Measurements from ENCODE around the gene INPP5J. TPM values are rescaled to one million over a fixed set of nuclear protein-coding genes. Genes with fewer than 3 reads are reported as not detected.

The INPP5J gene
- total RNA-seq, 1 experiment from 2014 or later: 3.1 TPM

DNA sequence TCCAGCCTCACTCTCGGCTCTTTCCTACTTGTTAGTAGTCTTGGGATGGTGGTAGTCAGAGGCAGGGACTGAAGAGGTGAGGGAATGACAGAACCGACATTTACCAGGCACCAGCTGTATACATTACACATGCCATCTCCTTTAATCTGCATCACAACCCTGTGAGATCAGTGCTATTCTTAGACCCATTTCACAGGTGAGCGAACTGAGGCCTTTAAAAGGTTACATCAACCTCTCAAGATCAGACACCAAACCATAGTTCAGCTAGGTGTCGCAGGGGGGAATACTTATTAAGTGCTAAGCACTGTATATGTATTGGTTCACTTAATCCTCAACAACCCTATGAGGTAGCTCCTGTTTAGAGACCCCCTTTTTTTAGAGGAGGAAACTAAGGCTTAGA is 11.9 kb downstream of the INPP5J start:
- H4K20me1 ChIP-seq (ENCODE audit: low read length): no peaks in the 10 kb centered on the region
- DNase-seq (no peak), ATAC-seq (no peak)
- no peak overlapping the region for H3K27ac ChIP-seq (ENCODE audit: low read length)
- no peaks in the 10 kb centered on the region for H3F3A ChIP-seq (ENCODE audit: low read length, unreplicated experiment)
- H3K4me3 ChIP-seq (ENCODE audit: low read length): no peak overlapping the region
- no peaks in the 10 kb centered on the region for H3K79me2 ChIP-seq (ENCODE audit: low read length)
- no peaks in the 10 kb centered on the region for H3K9me3 ChIP-seq (ENCODE audit: low read length)
- ChIA-PET CTCF (no interaction called here), POLR2A (ENCODE audit: unreplicated experiment) (no interaction called here)
- H3K36me3 ChIP-seq (ENCODE audit: low read depth, low read length): no peaks in the 10 kb centered on the region
- TF ChIP-seq EZH2 (IDR thresholded peaks at IDR 0.05; ENCODE audit: low read length, unreplicated experiment): no peak
- TF ChIP-seq EZH2phosphoT487 (IDR thresholded peaks at IDR 0.05; ENCODE audit: borderline replicate concordance, low read length): no peak
- TF ChIP-seq CTCF (conservative IDR thresholded peaks at IDR 0.05; ENCODE audit: low read depth, low read length): no peak
- no peaks in the 10 kb centered on the region for H3K27me3 ChIP-seq (ENCODE audit: low read length)
- intact Hi-C loops (cut with micrococcal nuclease): no loop called here
- H3K4me1 ChIP-seq (ENCODE audit: insufficient read depth, low read length): peaks cover 8% of the 10 kb centered on the region; the same call in 1 of the 2 replicates
- no peaks in the 10 kb centered on the region for H3K9me2 ChIP-seq (replicated peaks; ENCODE audit: low read length)
- no peak overlapping the region for H2AFZ ChIP-seq (ENCODE audit: low read length)
- H3K4me2 ChIP-seq (ENCODE audit: low read length): no peak overlapping the region
- no TSS peak for BruUV-seq (replicated peaks)
- no peak overlapping the region for H3K9ac ChIP-seq (ENCODE audit: low read length)

DNA sequence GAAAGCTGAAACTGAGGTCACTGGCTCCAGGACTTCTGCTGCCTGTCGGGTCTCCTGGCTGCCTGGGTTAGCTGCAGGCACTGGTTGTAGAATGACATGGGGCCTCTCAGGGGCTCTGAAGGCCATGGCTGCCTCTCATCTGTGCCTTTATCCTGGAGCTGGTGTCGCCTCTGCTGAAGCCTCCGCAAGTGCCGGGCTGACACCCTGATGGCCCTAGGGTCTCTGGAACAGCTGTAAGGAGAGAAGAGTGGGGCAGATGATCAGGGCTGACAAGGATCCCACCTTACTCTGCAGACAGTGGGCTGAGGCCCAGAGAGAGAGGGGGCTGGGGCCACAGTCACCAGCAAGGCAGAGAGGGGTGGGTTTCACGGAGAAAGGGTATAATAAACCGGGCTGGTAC is 12.9 kb downstream of the INPP5J start:
- CTCF ChIA-PET: no interaction called here
- no peak overlapping the region for H2AFZ ChIP-seq (ENCODE audit: low read length)

More for the DNA sequence above, 12.9 kb downstream of the INPP5J start:
- Histone ChIP-seq H3K4me1 (ENCODE audit: insufficient read depth, low read length) (peaks cover 8% of the 10 kb centered on the region; the same call in 1 of the 2 replicates), H3K4me2 (ENCODE audit: low read length) (no peak overlapping the region), H3K9me3 (ENCODE audit: low read length) (no peaks in the 10 kb centered on the region), H3F3A (ENCODE audit: low read length, unreplicated experiment) (no peaks in the 10 kb centered on the region), H3K79me2 (ENCODE audit: low read length) (no peaks in the 10 kb centered on the region), H3K9ac (ENCODE audit: low read length) (no peak overlapping the region), H3K36me3 (ENCODE audit: low read depth, low read length) (no peaks in the 10 kb centered on the region), H3K4me3 (ENCODE audit: low read length) (no peak overlapping the region), H3K27me3 (ENCODE audit: low read length) (no peaks in the 10 kb centered on the region), H3K9me2 (replicated peaks; ENCODE audit: low read length) (no peaks in the 10 kb centered on the region), H3K27ac (ENCODE audit: low read length) (no peak overlapping the region), H4K20me1 (ENCODE audit: low read length) (no peaks in the 10 kb centered on the region)
- intact Hi-C loops (cut with micrococcal nuclease): no loop called here
- ATAC-seq (no peak), DNase-seq (no peak)
- no TSS peak for BruUV-seq (replicated peaks)
- TF ChIP-seq EZH2 (IDR thresholded peaks at IDR 0.05; ENCODE audit: low read length, unreplicated experiment): no peak
- TF ChIP-seq CTCF (conservative IDR thresholded peaks at IDR 0.05; ENCODE audit: low read depth, low read length): no peak
- no peak for TF ChIP-seq EZH2phosphoT487 (IDR thresholded peaks at IDR 0.05; ENCODE audit: borderline replicate concordance, low read length)
- POLR2A ChIA-PET (ENCODE audit: unreplicated experiment): no interaction called here

Data from PC-3 (cell line).